NCI-H774 (cell line): ENCODE measurements around the gene GPSM3.
"Not testable (repeated sequence)": the region's sequence is repeated elsewhere in the genome, so short reads cannot be mapped to it uniquely, and the experiment has no call there.

Source experiments
- DNase-seq: peaks from one replicate; lab custom pipeline; 2025; lab: John Stamatoyannopoulos, UW

GPSM3 gene

GRCh38 chr6:32202186-32202585 is 9.7 kb upstream of the GPSM3 start:
- no peak for DNase-seq

GRCh38 chr6:32200711-32201475 is 8.4 kb upstream of the GPSM3 start:
- DNase-seq, result no peak

GRCh38 chr6:32198866-32199265 is 6.4 kb upstream of the GPSM3 start:
- no peak for DNase-seq

- no peak for DNase-seq
These were observed 5.9 kb upstream of the GPSM3 start for GRCh38 chr6:32198345-32198696.

GRCh38 chr6:32196682-32197616 is 4.5 kb upstream of the GPSM3 start:
- no peak for DNase-seq

GRCh38 chr6:32195902-32196681 is 3.6 kb upstream of the GPSM3 start:
- DNase-seq, result peak; percentile 81

GRCh38 chr6:32195652-32195901 is 3.1 kb upstream of the GPSM3 start:
- peak; percentile 99 for DNase-seq

- no peak for DNase-seq
These were observed 2.6 kb upstream of the GPSM3 start for GRCh38 chr6:32194825-32195651.

- no peak for DNase-seq
These were observed 1.9 kb upstream of the GPSM3 start for GRCh38 chr6:32194388-32194787.

- DNase-seq, result not testable (repeated sequence)
These were observed 653 bp upstream of the GPSM3 start for GRCh38 chr6:32193096-32193495.

GRCh38 chr6:32191696-32192607 is 491 bp downstream of the GPSM3 start:
- DNase-seq, result no peak

GRCh38 chr6:32190911-32191677 is 1.3 kb downstream of the GPSM3 start:
- no peak for DNase-seq

GRCh38 chr6:32190054-32190851 is 2.2 kb downstream of the GPSM3 start, which contains the start of gene PBX2:
PBX2 (minus strand) TSS chr6:32190202; CDS start chr6:32189915, 287 bp downstream.
- DNase-seq, result peak; percentile 45

GRCh38 chr6:32189742-32190053 is 2.7 kb downstream of the GPSM3 start:
- no peak for DNase-seq

- DNase-seq, result no peak
These were observed 3.2 kb downstream of the GPSM3 start for GRCh38 chr6:32189069-32189741.

- no peak for DNase-seq
These were observed 3.9 kb downstream of the GPSM3 start for GRCh38 chr6:32188381-32189068.

- not testable (repeated sequence) for DNase-seq
These were observed 4.6 kb downstream of the GPSM3 start for GRCh38 chr6:32187725-32188380.
